A204.1 (cell line): ENCODE measurements around the gene CCL4.

Source experiments
- FAIRE-seq: peaks from 2 replicates; lab custom pipeline; 2012; peaks lifted over from hg19 to GRCh38; lab: Jason Lieb, UNC

The CCL4 gene

GRCh38 chr17:36147601-36148000 is 44.0 kb downstream of the CCL4 start:
- FAIRE-seq: no peak

- no peak for FAIRE-seq
Observed at GRCh38 chr17:36148559-36149295, 45.1 kb downstream of the CCL4 start.

GRCh38 chr17:36149296-36149820 is 45.7 kb downstream of the CCL4 start:
- no peak for FAIRE-seq

GRCh38 chr17:36151891-36152638 is 48.4 kb downstream of the CCL4 start:
- no peak for FAIRE-seq

- no peak for FAIRE-seq
Observed at GRCh38 chr17:36152639-36153120, 49.1 kb downstream of the CCL4 start.

- FAIRE-seq: no peak
Observed at GRCh38 chr17:36153895-36154610, 50.4 kb downstream of the CCL4 start.
